ENCODE measurements around the gene U2SURP. TPM values are rescaled to one million over a fixed set of nuclear protein-coding genes. Genes with fewer than 3 reads are reported as not detected.

U2SURP gene
- total and polyA plus RNA-seq, 2 donors (not counting 1 experiment from before 2014, with no cell fraction given) = 15.1 to 138 TPM

- H3K27me3 Mint-ChIP-seq = peaks cover 45% of the 10 kb centered on the region
- H2AFZ ChIP-seq (ENCODE audit: insufficient read depth, low read depth, low read length, poor library complexity, severe bottlenecking) = no peak overlapping the region
Observed at GRCh38 chr3:142966808-142967207, 34.6 kb upstream of the U2SURP start.

More at GRCh38 chr3:142966808-142967207, 34.6 kb upstream of the U2SURP start:
- DNase-seq = no peak
- intact Hi-C loops (cut with micrococcal nuclease) = no loop called here
- 100% methylated on average over 1 of the region's 2 CpGs for WGBS (ENCODE audit: insufficient coverage)
- Mint-ChIP-seq H3K4me3 (no peak overlapping the region), H3K9me3 (ENCODE audit: insufficient read depth) (no peaks in the 10 kb centered on the region), H3K4me1 (peaks cover 14% of the 10 kb centered on the region), H3K27ac (no peak overlapping the region)
- ATAC-seq (ENCODE audit: low read depth) = no peak
- no peak overlapping the region for H3K9ac ChIP-seq (ENCODE audit: low read length)
- peaks cover 0 to 36% (median 23%) of the 10 kb centered on the region in 4 experiments for H3K27me3 ChIP-seq (replicated peaks in 1 of 4; ENCODE audit: control extremely low read depth in 1 of 4, control insufficient read depth in 3 of 4, insufficient read depth in 4 of 4, low read length in 3 of 4)
- no peak overlapping the region for H3K4me3 ChIP-seq (ENCODE audit: control extremely low read depth in 1 of 5, extremely low read depth in 1 of 5, insufficient read depth in 1 of 5, low read depth in 2 of 5, low read length in 4 of 5)
- POLR2A ChIA-PET = no interaction called here
- TF ChIP-seq EZH2 (IDR thresholded peaks at IDR 0.05; ENCODE audit: borderline replicate concordance, insufficient read depth, low read depth, low read length, poor library complexity, severe bottlenecking) (no peak), CTCF (IDR thresholded peaks at IDR 0.05) (no peak)
- H3K79me2 ChIP-seq (ENCODE audit: control insufficient read depth, insufficient read depth, low read length) = no peaks in the 10 kb centered on the region
- no peaks in the 10 kb centered on the region for H3K36me3 ChIP-seq (replicated peaks in 1 of 2; ENCODE audit: control extremely low read depth in 1 of 2, control insufficient read depth in 1 of 2, extremely low read depth in 1 of 2, insufficient read depth in 2 of 2, low read length in 1 of 2)
- peaks cover 8 to 10% of the 10 kb centered on the region in 2 donors for H3K4me1 ChIP-seq (ENCODE audit: control insufficient read depth in 2 of 2, insufficient read depth in 2 of 2, low read length in 2 of 2)
- CTCF ChIA-PET = interaction anchor here (0.7 kb wide), 1 partner anchor 1696 kb away, joined by 3 read pairs; no protein-coding TSS in a partner anchor
- peaks cover 0 to 10% (median 0%) of the 10 kb centered on the region in 3 donors for H3K9me3 ChIP-seq (ENCODE audit: control extremely low read depth in 1 of 3, control insufficient read depth in 2 of 3, insufficient read depth in 1 of 3, low read length in 2 of 3)
- H4K20me1 ChIP-seq (ENCODE audit: control insufficient read depth, insufficient read depth, low read length, poor library complexity, severe bottlenecking) = no peaks in the 10 kb centered on the region
- no peak overlapping the region for H3K4me2 ChIP-seq (replicated peaks; ENCODE audit: low read depth, low read length, poor library complexity, severe bottlenecking)
- H3K27ac ChIP-seq (ENCODE audit: low read length in 2 of 2) = no peak overlapping the region
